GM20000 (cell line): ENCODE measurements around the gene SLC26A1.

Experiments
- DNase-seq: peaks from one replicate; pipeline ENCODE4 v3.0.0; 2012; ENCODE audit warnings: low spot score
- TF ChIP-seq, protein P1 (sequence below): IDR thresholded peaks from 2 replicates; pipeline ENCODE4 v1.5.1; 2012; ENCODE audit warnings: mild to moderate bottlenecking, control low read depth; ENCODE audit errors: extremely low read depth, missing control alignments

Gene SLC26A1

DNA sequence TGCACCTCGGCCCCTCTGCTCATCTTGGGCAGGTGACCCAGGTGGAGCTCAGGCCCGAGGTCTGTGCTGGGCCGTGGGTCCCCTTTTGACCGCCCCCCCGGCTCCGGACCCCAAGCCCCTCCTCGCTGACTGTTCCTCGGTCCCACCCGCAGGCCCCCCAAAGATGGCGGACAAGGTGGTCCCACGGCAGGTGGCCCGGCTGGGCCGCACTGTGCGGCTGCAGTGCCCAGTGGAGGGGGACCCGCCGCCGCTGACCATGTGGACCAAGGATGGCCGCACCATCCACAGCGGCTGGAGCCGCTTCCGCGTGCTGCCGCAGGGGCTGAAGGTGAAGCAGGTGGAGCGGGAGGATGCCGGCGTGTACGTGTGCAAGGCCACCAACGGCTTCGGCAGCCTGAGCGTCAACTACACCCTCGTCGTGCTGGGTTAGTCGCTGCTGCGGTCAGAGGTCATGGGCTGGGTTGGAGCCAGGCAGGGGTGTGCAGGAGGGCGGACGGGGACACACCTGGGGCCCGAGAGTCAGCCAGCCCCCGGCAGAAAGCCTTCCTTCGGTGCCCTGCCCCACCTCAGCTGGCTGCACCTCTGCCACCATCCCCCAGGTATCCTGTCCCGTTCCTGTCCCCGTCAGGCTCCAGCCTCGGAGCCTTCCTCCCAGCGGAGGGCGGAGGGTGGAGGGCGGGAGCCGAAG, 29.0 kb upstream of the SLC26A1 start:
- no peak for DNase-seq

DNA sequence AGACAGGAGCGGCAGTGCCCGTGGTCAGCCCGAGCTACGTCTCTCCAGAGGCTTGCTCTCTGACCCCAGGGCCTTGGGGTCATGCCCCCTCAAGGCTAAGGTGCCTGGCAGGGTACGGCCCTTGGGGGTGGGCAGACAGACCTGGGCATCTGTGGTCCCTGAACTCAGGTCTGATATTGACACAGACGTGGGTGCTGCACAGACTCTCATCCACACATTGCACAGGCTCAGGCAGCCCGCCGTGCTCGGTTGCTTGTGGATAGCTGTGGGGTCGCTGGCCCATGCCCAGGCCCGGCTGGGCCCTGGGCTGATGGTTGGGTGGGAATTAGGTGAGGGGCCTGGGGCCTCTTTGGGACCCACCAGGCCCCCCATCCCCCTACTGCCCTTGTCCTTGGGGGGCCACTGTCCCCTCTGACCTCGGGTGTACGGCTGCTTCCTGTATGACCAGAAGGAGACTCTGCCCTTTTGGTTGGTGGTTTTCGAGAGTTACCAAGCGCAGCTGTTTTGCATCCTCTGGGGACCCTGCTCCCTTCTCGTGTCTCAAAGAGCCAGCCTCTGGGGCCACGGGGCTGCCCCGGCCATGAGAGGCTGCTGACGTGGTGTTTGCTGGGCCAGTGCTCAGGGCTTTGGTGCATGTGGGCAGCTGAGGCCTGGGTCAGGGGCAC, 28.3 kb upstream of the SLC26A1 start:
- peak; percentile 95 for DNase-seq
- TF ChIP-seq, protein P1, sequence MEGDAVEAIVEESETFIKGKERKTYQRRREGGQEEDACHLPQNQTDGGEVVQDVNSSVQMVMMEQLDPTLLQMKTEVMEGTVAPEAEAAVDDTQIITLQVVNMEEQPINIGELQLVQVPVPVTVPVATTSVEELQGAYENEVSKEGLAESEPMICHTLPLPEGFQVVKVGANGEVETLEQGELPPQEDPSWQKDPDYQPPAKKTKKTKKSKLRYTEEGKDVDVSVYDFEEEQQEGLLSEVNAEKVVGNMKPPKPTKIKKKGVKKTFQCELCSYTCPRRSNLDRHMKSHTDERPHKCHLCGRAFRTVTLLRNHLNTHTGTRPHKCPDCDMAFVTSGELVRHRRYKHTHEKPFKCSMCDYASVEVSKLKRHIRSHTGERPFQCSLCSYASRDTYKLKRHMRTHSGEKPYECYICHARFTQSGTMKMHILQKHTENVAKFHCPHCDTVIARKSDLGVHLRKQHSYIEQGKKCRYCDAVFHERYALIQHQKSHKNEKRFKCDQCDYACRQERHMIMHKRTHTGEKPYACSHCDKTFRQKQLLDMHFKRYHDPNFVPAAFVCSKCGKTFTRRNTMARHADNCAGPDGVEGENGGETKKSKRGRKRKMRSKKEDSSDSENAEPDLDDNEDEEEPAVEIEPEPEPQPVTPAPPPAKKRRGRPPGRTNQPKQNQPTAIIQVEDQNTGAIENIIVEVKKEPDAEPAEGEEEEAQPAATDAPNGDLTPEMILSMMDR, result no peak

More for the DNA sequence above, 29.0 kb upstream of the SLC26A1 start:
- TF ChIP-seq, protein P1, result no peak

DNA sequence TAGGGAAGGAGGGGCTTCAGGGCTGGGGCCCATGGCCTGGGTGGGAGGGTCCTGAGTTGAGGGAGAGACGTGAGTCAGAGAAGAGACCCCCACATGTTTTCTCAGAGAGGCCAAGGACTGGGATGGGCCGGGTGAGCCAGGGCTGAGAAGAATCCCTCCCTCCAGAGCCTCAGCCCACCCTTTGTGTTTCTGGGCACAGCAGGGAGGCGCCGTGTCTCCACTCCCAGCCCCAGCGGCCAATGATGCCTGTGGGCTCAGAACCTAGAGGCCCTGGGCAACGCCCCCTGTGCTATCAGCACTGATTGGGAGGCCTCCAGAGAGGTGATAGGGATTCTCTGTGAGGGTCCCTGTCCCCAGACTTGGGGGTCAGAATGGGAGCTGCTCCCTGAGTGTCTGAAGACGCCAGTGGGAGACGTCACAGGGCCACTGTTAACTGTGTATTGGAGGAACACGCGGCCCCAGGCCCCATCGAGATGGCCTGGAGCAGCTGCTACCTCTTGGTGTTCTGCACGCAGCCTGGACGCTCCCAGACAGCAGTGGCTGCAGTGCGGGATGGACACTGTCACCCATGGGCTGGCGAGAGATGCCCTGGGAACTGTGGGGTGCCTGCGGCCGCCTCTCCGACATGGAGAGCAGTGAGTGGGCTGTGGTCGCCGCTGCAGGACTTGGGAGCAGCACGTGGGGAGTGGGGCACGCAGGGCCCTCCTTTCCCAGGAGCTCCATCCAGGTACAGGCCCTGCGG, 26.7 kb upstream of the SLC26A1 start:
- no peak for DNase-seq
- TF ChIP-seq, protein P1, result no peak

DNA sequence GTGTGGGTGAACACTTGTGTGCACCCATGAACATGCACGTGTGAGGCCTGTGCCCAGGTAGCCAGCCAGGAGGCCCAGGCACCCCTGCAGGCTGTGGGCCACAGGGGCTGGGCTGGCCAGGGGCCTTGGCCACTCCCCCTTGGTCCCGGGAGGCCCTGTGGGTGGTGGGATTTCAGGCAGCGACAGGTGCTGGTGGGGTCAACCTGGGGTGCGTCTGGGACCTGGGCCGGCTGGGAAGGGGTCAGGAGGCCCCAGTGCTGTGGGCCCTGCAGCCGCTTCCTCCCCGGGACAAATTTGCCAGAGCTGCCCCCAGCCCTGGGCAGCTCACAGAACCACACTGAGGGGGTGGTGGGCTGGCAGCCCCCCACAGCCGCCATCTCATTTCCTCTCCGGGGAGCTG, 26.1 kb upstream of the SLC26A1 start:
- TF ChIP-seq, protein P1, result no peak
- DNase-seq, result no peak

DNA sequence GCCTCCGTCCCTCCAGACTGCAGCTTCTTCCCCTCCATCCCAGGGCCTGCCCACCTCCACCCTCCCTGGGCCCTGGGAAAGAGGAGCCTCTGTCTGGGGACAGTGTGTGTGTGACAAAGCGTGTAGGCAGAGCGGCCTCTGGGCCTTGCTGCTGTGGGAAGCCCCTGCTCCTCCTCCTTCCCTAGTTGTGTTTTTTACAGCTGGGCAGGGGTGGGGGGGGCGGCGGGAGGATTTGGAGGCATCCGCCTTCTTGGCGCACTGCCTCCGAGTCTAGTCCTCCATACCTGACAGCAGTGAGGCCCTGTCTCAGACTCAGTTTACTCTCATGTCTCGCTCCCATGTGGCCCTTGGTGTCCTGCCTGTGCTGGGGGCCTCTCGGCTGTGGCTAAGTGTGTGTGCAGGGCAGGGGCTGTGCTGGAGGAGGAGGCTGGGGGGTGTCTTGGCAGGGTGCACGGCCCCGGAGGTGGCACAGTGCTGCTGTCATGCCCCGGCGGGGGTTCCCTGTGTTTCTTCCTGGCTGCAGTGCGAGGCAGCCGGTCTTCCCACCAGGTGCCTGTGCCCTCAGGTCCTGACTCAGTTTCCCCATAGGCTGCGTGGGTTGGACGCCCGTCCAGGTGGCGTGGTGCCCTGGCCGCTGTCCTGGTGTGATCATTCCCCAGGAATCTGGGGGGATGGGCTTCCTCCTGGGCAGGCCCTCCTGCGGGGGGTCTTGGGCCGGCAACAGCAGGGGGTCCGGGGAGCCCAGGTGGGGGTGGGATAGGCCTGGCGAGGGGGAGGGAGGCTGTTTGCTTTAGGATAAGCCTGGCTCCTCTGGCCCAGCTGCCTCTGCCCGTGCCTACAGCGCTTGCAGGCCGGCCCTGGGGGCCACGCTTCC, 25.2 kb upstream of the SLC26A1 start:
- TF ChIP-seq, protein P1, result no peak
- no peak for DNase-seq

DNA sequence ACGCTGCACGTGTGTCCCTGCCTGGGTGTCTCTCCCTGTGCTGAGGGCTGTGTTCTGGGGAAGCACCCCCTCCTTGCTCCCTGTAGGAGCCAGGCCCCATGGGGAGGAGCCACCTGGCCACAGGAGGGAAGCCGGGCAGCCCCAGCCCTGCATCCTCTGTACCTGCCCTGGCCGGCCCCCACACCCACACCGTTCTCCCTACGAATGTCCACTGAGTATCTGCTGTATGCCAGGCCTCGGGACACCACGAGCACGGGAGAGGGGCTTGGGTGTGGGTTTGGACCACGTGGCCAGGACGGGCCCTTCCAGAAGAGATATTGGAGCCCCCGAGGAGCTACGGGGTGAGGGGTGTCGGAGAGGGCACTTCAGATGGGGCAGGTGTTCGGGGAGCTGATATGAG, 24.5 kb upstream of the SLC26A1 start:
- TF ChIP-seq, protein P1, result no peak
- DNase-seq, result no peak
